Ishikawa (cell line): Measurements from ENCODE around the gene TRPM5.

ENCODE experiments used
- CEBPB ChIP-seq: IDR thresholded peaks from 2 replicates; pipeline ENCODE4 v1.6.1; 2012
- CREB1 ChIP-seq: IDR thresholded peaks from 2 replicates; pipeline ENCODE4 v1.6.1; 2012; ENCODE audit warnings: low read depth
- EGR1 ChIP-seq: IDR thresholded peaks from 2 replicates; pipeline ENCODE4 v1.6.1; 2012
- EP300 ChIP-seq: IDR thresholded peaks from 2 replicates; pipeline ENCODE4 v1.6.1; 2012; ENCODE audit warnings: borderline replicate concordance
- FOXM1 ChIP-seq: IDR thresholded peaks from 2 replicates; pipeline ENCODE4 v1.6.1; 2012; ENCODE audit warnings: low read depth, borderline replicate concordance
- NFIC ChIP-seq: IDR thresholded peaks from 2 replicates; pipeline ENCODE4 v1.6.1; 2012
- RAD21 ChIP-seq: IDR thresholded peaks from 2 replicates; pipeline ENCODE4 v1.6.1; 2012; ENCODE audit warnings: low read depth
- TAF1 ChIP-seq: IDR thresholded peaks from 2 replicates; pipeline ENCODE4 v1.6.1; 2012; ENCODE audit warnings: low read depth, mild to moderate bottlenecking
- TCF12 ChIP-seq: IDR thresholded peaks from 2 replicates; pipeline ENCODE4 v1.6.1; 2012; ENCODE audit warnings: low read depth
- TEAD4 ChIP-seq: IDR thresholded peaks from 2 replicates; pipeline ENCODE4 v1.6.1; 2012
- YY1 ChIP-seq: IDR thresholded peaks from 2 replicates; pipeline ENCODE4 v1.6.1; 2012; ENCODE audit warnings: low read depth
- ZBTB7A ChIP-seq: IDR thresholded peaks from 2 replicates; pipeline ENCODE4 v1.6.1; 2012; ENCODE audit warnings: low read depth
- TF ChIP-seq, protein P1 (sequence below): IDR thresholded peaks from 2 replicates; pipeline ENCODE4 v1.6.1; 2012
- TF ChIP-seq, protein P2 (sequence below): IDR thresholded peaks from 2 replicates; pipeline ENCODE4 v1.6.1; 2012
- TF ChIP-seq, protein P3 (sequence below): IDR thresholded peaks from 2 replicates; pipeline ENCODE4 v1.6.1; 2012; ENCODE audit warnings: low read depth, mild to moderate bottlenecking

The TRPM5 gene

DNA sequence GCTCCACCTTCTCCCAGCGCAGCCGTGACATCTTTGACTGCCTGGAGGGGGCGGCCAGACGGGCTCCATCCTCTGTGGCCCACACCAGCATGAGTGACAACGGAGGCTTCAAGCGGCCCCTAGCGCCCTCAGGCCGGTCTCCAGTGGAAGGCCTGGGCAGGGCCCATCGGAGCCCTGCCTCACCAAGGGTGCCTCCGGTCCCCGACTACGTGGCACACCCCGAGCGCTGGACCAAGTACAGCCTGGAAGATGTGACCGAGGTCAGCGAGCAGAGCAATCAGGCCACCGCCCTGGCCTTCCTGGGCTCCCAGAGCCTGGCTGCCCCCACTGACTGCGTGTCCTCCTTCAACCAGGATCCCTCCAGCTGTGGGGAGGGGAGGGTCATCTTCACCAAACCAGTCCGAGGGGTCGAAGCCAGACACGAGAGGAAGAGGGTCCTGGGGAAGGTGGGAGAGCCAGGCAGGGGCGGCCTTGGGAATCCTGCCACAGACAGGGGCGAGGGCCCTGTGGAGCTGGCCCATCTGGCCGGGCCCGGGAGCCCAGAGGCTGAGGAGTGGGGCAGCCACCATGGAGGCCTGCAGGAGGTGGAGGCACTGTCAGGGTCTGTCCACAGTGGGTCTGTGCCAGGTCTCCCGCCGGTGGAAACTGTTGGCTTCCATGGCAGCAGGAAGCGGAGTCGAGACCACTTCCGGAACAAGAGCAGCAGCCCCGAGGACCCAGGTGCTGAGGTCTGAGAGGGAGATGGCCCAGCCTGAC, 41.2 kb downstream of the TRPM5 start:
- TF ChIP-seq RAD21 (no peak), TAF1 (no peak), YY1 (no peak), CREB1 (no peak), CEBPB (no peak), EP300 (no peak), ZBTB7A (no peak), TEAD4 (no peak), FOXM1 (no peak)
- TF ChIP-seq, protein P1, sequence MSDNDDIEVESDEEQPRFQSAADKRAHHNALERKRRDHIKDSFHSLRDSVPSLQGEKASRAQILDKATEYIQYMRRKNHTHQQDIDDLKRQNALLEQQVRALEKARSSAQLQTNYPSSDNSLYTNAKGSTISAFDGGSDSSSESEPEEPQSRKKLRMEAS = no peak

DNA sequence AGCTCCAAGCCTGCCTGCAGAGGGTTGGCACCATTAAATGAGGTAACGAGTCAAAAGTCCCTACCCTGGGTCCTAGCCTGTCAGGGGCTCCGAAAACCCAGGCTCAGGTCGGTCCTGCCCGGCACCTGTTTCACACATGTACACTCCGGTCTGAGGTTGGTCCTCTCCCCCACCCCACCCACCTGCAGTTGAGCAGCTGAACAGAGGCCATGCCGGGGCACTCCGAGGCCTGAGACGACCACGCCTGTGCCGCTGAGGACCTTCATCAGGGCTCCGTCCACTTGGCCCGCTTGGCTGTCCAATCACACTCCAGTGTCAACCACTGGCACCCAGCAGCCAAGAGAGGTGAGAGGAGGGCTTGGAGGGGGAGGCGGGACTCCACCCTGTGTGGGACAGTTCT, 42.2 kb downstream of the TRPM5 start:
- TF ChIP-seq CEBPB (no peak), RAD21 (no peak), TAF1 (no peak), TCF12 (no peak), CREB1 (no peak), EGR1 (no peak), ZBTB7A (no peak), NFIC (no peak), YY1 (no peak), FOXM1 (no peak)
- TF ChIP-seq, protein P2, sequence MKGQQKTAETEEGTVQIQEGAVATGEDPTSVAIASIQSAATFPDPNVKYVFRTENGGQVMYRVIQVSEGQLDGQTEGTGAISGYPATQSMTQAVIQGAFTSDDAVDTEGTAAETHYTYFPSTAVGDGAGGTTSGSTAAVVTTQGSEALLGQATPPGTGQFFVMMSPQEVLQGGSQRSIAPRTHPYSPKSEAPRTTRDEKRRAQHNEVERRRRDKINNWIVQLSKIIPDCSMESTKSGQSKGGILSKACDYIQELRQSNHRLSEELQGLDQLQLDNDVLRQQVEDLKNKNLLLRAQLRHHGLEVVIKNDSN = no peak
- TF ChIP-seq, protein P3, sequence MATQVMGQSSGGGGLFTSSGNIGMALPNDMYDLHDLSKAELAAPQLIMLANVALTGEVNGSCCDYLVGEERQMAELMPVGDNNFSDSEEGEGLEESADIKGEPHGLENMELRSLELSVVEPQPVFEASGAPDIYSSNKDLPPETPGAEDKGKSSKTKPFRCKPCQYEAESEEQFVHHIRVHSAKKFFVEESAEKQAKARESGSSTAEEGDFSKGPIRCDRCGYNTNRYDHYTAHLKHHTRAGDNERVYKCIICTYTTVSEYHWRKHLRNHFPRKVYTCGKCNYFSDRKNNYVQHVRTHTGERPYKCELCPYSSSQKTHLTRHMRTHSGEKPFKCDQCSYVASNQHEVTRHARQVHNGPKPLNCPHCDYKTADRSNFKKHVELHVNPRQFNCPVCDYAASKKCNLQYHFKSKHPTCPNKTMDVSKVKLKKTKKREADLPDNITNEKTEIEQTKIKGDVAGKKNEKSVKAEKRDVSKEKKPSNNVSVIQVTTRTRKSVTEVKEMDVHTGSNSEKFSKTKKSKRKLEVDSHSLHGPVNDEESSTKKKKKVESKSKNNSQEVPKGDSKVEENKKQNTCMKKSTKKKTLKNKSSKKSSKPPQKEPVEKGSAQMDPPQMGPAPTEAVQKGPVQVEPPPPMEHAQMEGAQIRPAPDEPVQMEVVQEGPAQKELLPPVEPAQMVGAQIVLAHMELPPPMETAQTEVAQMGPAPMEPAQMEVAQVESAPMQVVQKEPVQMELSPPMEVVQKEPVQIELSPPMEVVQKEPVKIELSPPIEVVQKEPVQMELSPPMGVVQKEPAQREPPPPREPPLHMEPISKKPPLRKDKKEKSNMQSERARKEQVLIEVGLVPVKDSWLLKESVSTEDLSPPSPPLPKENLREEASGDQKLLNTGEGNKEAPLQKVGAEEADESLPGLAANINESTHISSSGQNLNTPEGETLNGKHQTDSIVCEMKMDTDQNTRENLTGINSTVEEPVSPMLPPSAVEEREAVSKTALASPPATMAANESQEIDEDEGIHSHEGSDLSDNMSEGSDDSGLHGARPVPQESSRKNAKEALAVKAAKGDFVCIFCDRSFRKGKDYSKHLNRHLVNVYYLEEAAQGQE = no peak

DNA sequence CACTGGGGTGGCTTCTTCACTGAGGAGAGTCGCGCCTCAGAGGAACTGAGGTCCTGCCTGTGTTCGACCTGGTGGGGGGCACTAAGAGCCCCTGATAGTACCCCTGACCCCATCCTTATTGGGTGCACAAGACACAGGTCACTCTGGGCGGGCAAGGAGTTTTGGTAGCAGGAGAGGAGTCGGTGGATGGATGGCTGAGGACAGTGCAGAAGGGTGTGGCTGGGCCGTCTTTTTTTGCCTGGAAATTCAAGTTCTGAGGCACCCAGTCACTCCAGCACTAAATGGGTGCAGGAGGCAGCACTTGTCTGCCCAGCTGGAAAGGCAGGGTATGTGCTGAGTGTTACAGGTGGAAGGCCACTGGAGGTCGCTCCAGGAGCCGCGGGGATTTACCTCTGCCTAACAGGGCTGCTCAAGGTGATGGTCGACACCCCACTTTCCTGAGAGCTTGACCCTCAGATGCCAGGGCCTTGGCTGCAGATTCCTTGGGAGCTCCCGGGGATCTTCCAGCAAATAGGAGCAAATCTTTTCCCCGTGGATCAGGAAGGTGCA, 42.8 kb downstream of the TRPM5 start:
- TF ChIP-seq FOXM1 = no peak
- no peak for TF ChIP-seq ZBTB7A
- TF ChIP-seq, protein P1 = no peak
- no peak for TF ChIP-seq RAD21
- TF ChIP-seq, protein P2 = no peak
- TF ChIP-seq, protein P3 = no peak
- TF ChIP-seq YY1 = no peak
- TF ChIP-seq TCF12 = no peak
- TF ChIP-seq TEAD4 = no peak
- TF ChIP-seq TAF1 = no peak
- TF ChIP-seq NFIC = no peak
- TF ChIP-seq CREB1 = no peak
- no peak for TF ChIP-seq EGR1

DNA sequence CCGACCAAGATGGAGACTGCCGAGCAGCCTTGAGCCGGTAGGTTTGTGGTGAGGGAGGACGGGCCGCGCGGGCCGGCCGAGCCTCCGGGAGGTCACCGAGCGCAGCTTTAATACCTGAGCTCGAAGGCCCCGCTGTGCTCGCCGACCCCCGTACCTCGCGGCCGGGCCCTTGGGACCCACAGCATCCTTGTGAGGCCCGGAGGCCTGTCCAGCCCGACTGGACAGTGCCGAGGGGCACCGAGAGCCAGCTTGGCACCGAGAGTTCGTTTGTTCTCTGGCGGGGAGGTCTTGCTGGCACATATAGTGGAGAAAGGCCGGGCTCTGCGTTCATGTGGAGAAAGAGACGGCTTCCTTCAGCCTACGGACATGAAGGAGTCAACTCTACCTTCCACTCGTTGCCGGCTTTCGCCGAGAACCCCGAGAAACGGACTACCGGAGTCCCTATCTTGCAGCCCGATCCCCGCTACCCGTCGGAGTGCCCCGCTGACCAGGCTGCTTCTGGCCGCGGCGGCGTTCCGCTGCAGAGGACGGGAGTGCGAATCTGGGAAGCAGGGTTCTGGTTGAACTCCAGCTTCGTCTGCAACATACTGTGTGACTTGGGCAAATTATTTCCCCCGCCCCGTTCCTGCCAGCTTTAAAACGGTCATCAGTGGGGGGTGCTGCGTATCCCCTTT, 43.4 kb downstream of the TRPM5 start:
- TF ChIP-seq, protein P2 = no peak
- peak; percentile 87; the same call in 1 of the 2 replicates for TF ChIP-seq YY1

DNA sequence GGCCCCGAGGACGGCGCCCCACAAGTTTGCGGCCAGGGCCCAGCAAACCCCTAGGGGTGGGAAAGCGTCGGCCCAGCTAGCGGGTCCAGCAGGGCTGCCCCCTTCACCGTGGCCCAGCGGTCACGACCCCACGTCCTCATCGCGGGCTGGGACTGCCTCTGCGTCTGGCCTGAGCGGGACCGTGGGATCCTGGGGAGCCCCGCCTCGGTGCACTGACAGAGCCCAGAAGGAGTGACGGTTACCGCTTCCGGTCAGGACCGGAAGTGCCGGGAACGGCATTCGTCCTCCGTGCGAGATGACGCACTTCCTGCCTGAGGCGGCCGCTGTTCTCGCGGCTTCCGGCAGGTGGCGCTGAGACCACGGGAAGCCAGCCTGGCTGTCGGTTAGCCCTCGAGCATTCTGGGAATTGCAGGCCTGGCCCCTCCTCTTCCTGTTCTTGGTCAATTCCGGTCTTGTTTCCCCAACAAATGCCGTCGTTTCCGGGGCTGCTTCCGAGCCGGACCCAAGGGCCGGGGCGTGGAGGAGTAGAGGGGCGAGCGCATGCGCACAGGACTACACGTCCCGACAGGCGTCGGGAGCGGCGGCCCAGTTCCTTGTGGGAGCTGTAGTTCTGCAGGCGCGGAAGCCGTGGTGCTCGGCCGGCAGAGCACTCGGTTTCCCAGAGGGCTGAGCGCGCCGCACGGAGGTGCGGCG, 44.1 kb downstream of the TRPM5 start, which contains the start of gene TSSC4:
TSS of gene TSSC4 (plus strand) at position 682 of the 693 bp plus-strand sequence. CDS start 1,884 bp downstream, outside the sequence.
- peak; percentile 66 for TF ChIP-seq RAD21
- TF ChIP-seq CREB1 = peak; percentile 77; the same call in 1 of the 2 replicates
- TF ChIP-seq TCF12 = peak; percentile 70; the same call in 1 of the 2 replicates
- no peak for TF ChIP-seq EGR1
- no peak; the same call in 1 of the 2 replicates for TF ChIP-seq YY1
- peak; percentile 87 for TF ChIP-seq TAF1
- no peak for TF ChIP-seq TEAD4
